Measurements from ENCODE around the gene SERINC5.

SERINC5 gene

GRCh38 chr5:80254767-80255430 is 949 bp downstream of the SERINC5 start:
- DNase-seq, result peak; percentile 39

- DNase-seq, result no peak
Observed at GRCh38 chr5:80251636-80252035, 4.2 kb downstream of the SERINC5 start.

GRCh38 chr5:80250801-80251200 is 5.0 kb downstream of the SERINC5 start:
- DNase-seq, result no peak

GRCh38 chr5:80249901-80250300 is 5.9 kb downstream of the SERINC5 start:
- no peak for DNase-seq

- DNase-seq, result no peak
Observed at GRCh38 chr5:80248378-80248777, 7.5 kb downstream of the SERINC5 start.

GRCh38 chr5:80246995-80247729 is 8.7 kb downstream of the SERINC5 start:
- peak; percentile 53 for DNase-seq

GRCh38 chr5:80246001-80246758 is 9.7 kb downstream of the SERINC5 start:
- no peak for DNase-seq

- no peak for DNase-seq
Observed at GRCh38 chr5:80243567-80243966, 12.3 kb downstream of the SERINC5 start.

GRCh38 chr5:80242849-80243248 is 13.0 kb downstream of the SERINC5 start:
- no peak for DNase-seq

GRCh38 chr5:80240368-80240986 is 15.4 kb downstream of the SERINC5 start:
- DNase-seq, result no peak

- DNase-seq, result no peak
Observed at GRCh38 chr5:80239680-80240367, 16.0 kb downstream of the SERINC5 start.

- DNase-seq, result no peak
Observed at GRCh38 chr5:80238778-80239679, 16.8 kb downstream of the SERINC5 start.

- peak; percentile 41 for DNase-seq
Observed at GRCh38 chr5:80238097-80238496, 17.8 kb downstream of the SERINC5 start.

GRCh38 chr5:80237243-80237642 is 18.6 kb downstream of the SERINC5 start:
- DNase-seq, result no peak

- no peak for DNase-seq
Observed at GRCh38 chr5:80234116-80234948, 21.5 kb downstream of the SERINC5 start.

- no peak for DNase-seq
Observed at GRCh38 chr5:80231693-80232092, 24.2 kb downstream of the SERINC5 start.

GRCh38 chr5:80231243-80231642 is 24.6 kb downstream of the SERINC5 start:
- no peak for DNase-seq

- no peak for DNase-seq
Observed at GRCh38 chr5:80230269-80230992, 25.4 kb downstream of the SERINC5 start.

- DNase-seq, result no peak
Observed at GRCh38 chr5:80229902-80230255, 26.0 kb downstream of the SERINC5 start.

- no peak for DNase-seq
Observed at GRCh38 chr5:80227979-80228596, 27.8 kb downstream of the SERINC5 start.
